ENCODE results near the gene HIVEP3. TPM values are rescaled to one million over a fixed set of nuclear protein-coding genes. Genes with fewer than 3 reads are reported as not detected.

HIVEP3 gene
- total RNA-seq, 2 donors from 2014 or later = 4.7 to 5.8 TPM

GRCh38 chr1:41762777-41763176, 155.9 kb downstream of the HIVEP3 start:
- H3K36me3 ChIP-seq = no peaks in the 10 kb centered on the region
- peaks cover 0 to 36% of the 10 kb centered on the region in 2 donors for H3K4me1 ChIP-seq
- H3K27ac ChIP-seq = no peak overlapping the region
- H3K4me3 ChIP-seq = no peak overlapping the region
- no peak for DNase-seq (ENCODE audit: low spot score)
- H3K9me3 ChIP-seq = no peaks in the 10 kb centered on the region
- no peaks in the 10 kb centered on the region for H3K27me3 ChIP-seq
- no peak for TF ChIP-seq CTCF (IDR thresholded peaks at IDR 0.05)

GRCh38 chr1:41762251-41762650, 156.5 kb downstream of the HIVEP3 start:
- DNase-seq (ENCODE audit: low spot score) = no peak
- no peak overlapping the region for H3K4me3 ChIP-seq
- no peaks in the 10 kb centered on the region for H3K9me3 ChIP-seq
- no peak for TF ChIP-seq CTCF (IDR thresholded peaks at IDR 0.05)
- H3K36me3 ChIP-seq = no peaks in the 10 kb centered on the region
- no peak overlapping the region for H3K27ac ChIP-seq
- no peaks in the 10 kb centered on the region for H3K27me3 ChIP-seq
- peaks cover 0 to 32% of the 10 kb centered on the region in 2 donors for H3K4me1 ChIP-seq

GRCh38 chr1:41758904-41759548, 159.7 kb downstream of the HIVEP3 start:
- Histone ChIP-seq H3K36me3 (no peaks in the 10 kb centered on the region), H3K4me3 (no peak overlapping the region), H3K27ac (no peak overlapping the region), H3K27me3 (no peaks in the 10 kb centered on the region), H3K9me3 (no peaks in the 10 kb centered on the region), H3K4me1 (peaks cover 0 to 3% of the 10 kb centered on the region in 2 donors)
- no peak for TF ChIP-seq CTCF (IDR thresholded peaks at IDR 0.05)
- no peak for DNase-seq (ENCODE audit: low spot score)

GRCh38 chr1:41758500-41758899, 160.2 kb downstream of the HIVEP3 start:
- H3K9me3 ChIP-seq = no peaks in the 10 kb centered on the region
- no peak overlapping the region for H3K4me3 ChIP-seq
- H3K27ac ChIP-seq = no peak overlapping the region
- no peak for TF ChIP-seq CTCF (IDR thresholded peaks at IDR 0.05)
- H3K4me1 ChIP-seq = no peaks in the 10 kb centered on the region
- no peaks in the 10 kb centered on the region for H3K27me3 ChIP-seq
- DNase-seq (ENCODE audit: low spot score) = no peak
- H3K36me3 ChIP-seq = no peaks in the 10 kb centered on the region

GRCh38 chr1:41754540-41754939, 164.2 kb downstream of the HIVEP3 start:
- Histone ChIP-seq H3K27ac (no peak overlapping the region), H3K9me3 (no peaks in the 10 kb centered on the region), H3K4me1 (peaks cover 0 to 13% of the 10 kb centered on the region in 2 donors), H3K36me3 (no peaks in the 10 kb centered on the region), H3K27me3 (no peaks in the 10 kb centered on the region), H3K4me3 (no peak overlapping the region)
- no peak for TF ChIP-seq CTCF (IDR thresholded peaks at IDR 0.05)
- DNase-seq (ENCODE audit: low spot score) = no peak

Measured in right atrium auricular region (tissue), 2 donors.